Tibial artery (tissue), 4 donors: ENCODE data around the gene PKP1.

ENCODE experiments used
- DNase-seq, 2 donors: peaks; one replicate each; pipeline ENCODE4 v3.0.0-alpha.2; 2019
- H3K27ac ChIP-seq, 2 donors: fragments of 200-600 bp; sonication (generic) in 1 of 2; 1 replicate in 1 of 2; 2 replicates in 1 of 2; pipeline ENCODE4 v1.5.1; 2018 to 2019; ENCODE audit warnings: mild to moderate bottlenecking in 1 of 2
- H3K27me3 ChIP-seq, 2 donors: fragments of 200-600 bp; sonication (generic) in 1 of 2; one replicate each; pipeline versions ENCODE4 v1.5.1 to v1.6.0; 2016 to 2019
- H3K36me3 ChIP-seq, 3 donors: fragments of 200-600 bp; sonication (generic) in 2 of 3; one replicate each; pipeline ENCODE4 v1.5.1; 2016 to 2019; ENCODE audit warnings: mild to moderate bottlenecking in 2 of 3
- H3K4me1 ChIP-seq, 4 donors: fragments of 200-600 bp; sonication (generic) in 2 of 4; 1 replicate in 3 of 4; 2 replicates in 1 of 4; pipeline ENCODE4 v1.5.1; 2016 to 2019
- H3K4me3 ChIP-seq, 2 donors: fragments of 200-600 bp; sonication (generic) in 1 of 2; 1 replicate in 1 of 2; 2 replicates in 1 of 2; pipeline ENCODE4 v1.5.1; 2018 to 2019; ENCODE audit warnings: mild to moderate bottlenecking in 2 of 2
- H3K9me3 ChIP-seq, 3 donors: fragments of 200-600 bp; sonication (generic) in 1 of 3; one replicate each; pipeline ENCODE4 v1.5.1; 2016 to 2019
- intact Hi-C: fragments of 100-400 bp; cut with DNase I; formaldehyde crosslinking; loops from one replicate; pipeline ENCODE4 v1.15.0; 2023; ENCODE audit warnings: low total_unique reads
- TF ChIP-seq, protein P1 (sequence below), 2 experiments: fragments of 200-600 bp in 1 of 2; fragments of 450-650 bp in 1 of 2; IDR thresholded peaks; one replicate each; pipeline ENCODE4 v1.5.1; 2017 to 2019; ENCODE audit warnings: antibody characterized with exemption in 2 of 2, mild to moderate bottlenecking in 1 of 2, moderate library complexity in 1 of 2

PKP1 gene

DNA sequence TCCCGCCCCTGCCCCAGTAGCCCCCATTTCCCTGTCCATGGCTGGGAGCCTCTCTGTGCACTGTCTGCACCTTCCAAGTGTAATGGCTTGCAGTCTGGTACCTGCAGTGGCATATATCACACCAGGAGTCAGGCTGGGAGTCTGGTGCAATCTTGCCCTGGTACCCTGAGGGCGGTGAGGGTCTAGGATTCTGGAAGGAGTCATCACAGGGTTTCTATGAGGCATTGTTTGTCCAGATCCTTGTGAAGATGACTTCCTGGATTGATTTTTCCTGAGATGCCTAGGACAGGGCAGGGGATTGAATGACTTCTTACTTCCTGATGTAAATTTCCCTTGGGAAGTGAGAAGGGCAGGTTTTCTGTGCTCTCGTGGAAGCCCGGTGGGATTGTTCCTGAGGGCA lies 5.9 kb upstream of the PKP1 start:
- H3K27me3 ChIP-seq: peaks cover 0 to 23% of the 10 kb centered on the region in 2 donors
- no peak overlapping the region for H3K4me3 ChIP-seq
- no peaks in the 10 kb centered on the region for H3K36me3 ChIP-seq
- TF ChIP-seq, protein P1, sequence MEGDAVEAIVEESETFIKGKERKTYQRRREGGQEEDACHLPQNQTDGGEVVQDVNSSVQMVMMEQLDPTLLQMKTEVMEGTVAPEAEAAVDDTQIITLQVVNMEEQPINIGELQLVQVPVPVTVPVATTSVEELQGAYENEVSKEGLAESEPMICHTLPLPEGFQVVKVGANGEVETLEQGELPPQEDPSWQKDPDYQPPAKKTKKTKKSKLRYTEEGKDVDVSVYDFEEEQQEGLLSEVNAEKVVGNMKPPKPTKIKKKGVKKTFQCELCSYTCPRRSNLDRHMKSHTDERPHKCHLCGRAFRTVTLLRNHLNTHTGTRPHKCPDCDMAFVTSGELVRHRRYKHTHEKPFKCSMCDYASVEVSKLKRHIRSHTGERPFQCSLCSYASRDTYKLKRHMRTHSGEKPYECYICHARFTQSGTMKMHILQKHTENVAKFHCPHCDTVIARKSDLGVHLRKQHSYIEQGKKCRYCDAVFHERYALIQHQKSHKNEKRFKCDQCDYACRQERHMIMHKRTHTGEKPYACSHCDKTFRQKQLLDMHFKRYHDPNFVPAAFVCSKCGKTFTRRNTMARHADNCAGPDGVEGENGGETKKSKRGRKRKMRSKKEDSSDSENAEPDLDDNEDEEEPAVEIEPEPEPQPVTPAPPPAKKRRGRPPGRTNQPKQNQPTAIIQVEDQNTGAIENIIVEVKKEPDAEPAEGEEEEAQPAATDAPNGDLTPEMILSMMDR (IDR thresholded peaks at IDR 0.05): no peak
- no peak for DNase-seq
- H3K9me3 ChIP-seq: no peaks in the 10 kb centered on the region
- intact Hi-C loops: loop anchor here (10.0 kb wide), 1 partner anchor 583 kb away; no protein-coding TSS in a partner anchor
- peaks cover 0 to 8% (median 3%) of the 10 kb centered on the region in 4 donors for H3K4me1 ChIP-seq
- H3K27ac ChIP-seq: no peak overlapping the region

DNA sequence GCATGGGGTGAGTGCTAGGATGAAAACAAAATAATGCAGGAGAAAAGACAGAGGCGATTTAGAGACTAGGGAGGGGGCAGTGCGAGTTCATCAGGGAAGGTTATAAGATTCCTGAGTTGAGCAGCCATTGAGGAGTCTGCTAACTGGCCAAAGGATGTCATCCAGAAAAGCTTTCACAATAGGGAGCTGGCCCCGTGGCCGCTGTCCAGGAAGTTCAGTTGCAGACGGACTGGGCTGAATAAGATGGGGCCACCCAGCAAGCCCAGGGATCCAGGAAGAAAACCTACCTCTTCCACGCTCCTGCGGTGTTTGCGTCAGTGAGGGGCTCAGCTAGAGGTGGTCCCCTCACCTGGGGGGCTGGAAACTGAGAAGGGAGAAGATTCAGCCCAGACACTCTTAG lies 4.0 kb upstream of the PKP1 start:
- Histone ChIP-seq H3K9me3 (no peaks in the 10 kb centered on the region), H3K27me3 (peaks cover 0 to 41% of the 10 kb centered on the region in 2 donors), H3K36me3 (no peaks in the 10 kb centered on the region), H3K27ac (no peak overlapping the region), H3K4me3 (no peak overlapping the region), H3K4me1 (peaks cover 0 to 20% (median 14%) of the 10 kb centered on the region in 4 donors)
- TF ChIP-seq, protein P1 (IDR thresholded peaks at IDR 0.05): no peak
- intact Hi-C loops: loop anchor here (10.0 kb wide), 1 partner anchor 585 kb away; no protein-coding TSS in a partner anchor
- DNase-seq: peak in 1 of 2 donors; percentile 62

DNA sequence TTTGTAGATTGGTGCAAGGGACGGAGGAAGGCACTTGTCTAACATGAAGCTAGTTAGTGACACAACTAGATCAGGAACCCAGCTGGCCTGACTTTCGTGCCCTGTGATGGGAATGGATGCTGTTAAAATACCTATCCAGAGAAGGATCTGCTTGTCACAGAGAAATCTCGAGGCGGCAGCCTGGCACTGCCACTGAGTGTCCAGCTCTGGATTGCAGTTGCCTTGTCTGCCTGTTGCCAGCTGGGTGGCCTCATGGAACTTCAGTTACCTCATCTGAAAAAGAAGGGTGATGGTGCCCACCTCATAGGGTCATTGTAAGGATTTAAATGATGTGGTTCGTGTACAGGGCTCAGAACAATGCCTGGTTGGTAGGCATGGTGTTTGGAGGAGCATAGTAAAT lies 2.4 kb upstream of the PKP1 start:
- intact Hi-C loops: no loop called here
- no peak for DNase-seq
- H3K4me1 ChIP-seq: peaks cover 0 to 13% (median 11%) of the 10 kb centered on the region in 4 donors
- H3K27me3 ChIP-seq: peaks cover 0 to 47% of the 10 kb centered on the region in 2 donors
- H3K4me3 ChIP-seq: no peak overlapping the region
- H3K27ac ChIP-seq: no peak overlapping the region
- H3K36me3 ChIP-seq: no peaks in the 10 kb centered on the region
- TF ChIP-seq, protein P1 (IDR thresholded peaks at IDR 0.05): no peak
- no peaks in the 10 kb centered on the region for H3K9me3 ChIP-seq

DNA sequence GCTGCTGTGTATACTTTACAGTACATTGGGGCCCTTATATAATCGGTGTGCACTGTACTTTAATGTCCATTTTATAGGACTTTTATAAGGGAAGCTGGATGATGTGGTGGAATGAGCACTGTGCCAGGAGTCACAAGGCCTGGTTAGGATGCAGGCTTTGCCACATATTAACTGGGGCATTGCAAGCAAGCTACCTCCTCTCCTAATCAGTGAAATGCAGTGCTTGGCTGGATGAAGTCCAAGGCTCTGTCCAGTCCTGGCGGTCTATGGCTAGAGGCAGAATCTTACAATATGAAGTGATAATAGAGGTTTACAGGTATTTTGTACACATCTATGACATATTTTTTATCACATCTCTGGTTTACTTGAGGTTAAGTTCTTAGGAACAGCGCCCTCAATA lies 1.7 kb upstream of the PKP1 start:
- H3K4me3 ChIP-seq: no peak overlapping the region
- H3K27ac ChIP-seq: no peak overlapping the region
- DNase-seq: no peak
- H3K9me3 ChIP-seq: no peaks in the 10 kb centered on the region
- H3K4me1 ChIP-seq: peaks cover 0 to 13% (median 11%) of the 10 kb centered on the region in 4 donors
- TF ChIP-seq, protein P1 (IDR thresholded peaks at IDR 0.05): no peak
- H3K36me3 ChIP-seq: no peaks in the 10 kb centered on the region
- peaks cover 0 to 49% of the 10 kb centered on the region in 2 donors for H3K27me3 ChIP-seq
- intact Hi-C loops: no loop called here

DNA sequence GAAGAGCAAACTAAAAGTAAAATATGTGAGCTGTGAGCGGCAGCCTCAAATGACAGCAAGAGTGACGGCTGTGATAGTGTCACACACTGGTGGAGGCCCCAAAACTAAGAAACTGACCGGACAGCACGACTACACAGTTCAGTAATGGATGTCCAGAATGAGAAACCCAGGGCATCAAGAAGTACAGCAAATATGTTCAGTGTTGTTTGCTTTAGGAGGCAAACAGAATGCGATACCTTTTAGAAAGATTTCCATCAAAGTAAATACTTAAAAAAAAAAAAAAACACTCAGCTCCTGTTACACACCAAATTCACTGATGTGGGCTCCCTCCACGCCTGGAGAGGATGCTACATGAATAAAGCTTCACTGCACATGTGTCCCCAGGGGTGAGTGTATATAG lies 1.1 kb upstream of the PKP1 start:
- no peak overlapping the region for H3K4me3 ChIP-seq
- H3K27ac ChIP-seq: no peak overlapping the region
- DNase-seq: no peak
- H3K27me3 ChIP-seq: peaks cover 0 to 49% of the 10 kb centered on the region in 2 donors
- TF ChIP-seq, protein P1 (IDR thresholded peaks at IDR 0.05): no peak
- peaks cover 0 to 13% (median 11%) of the 10 kb centered on the region in 4 donors for H3K4me1 ChIP-seq
- no peaks in the 10 kb centered on the region for H3K9me3 ChIP-seq
- no peaks in the 10 kb centered on the region for H3K36me3 ChIP-seq
- intact Hi-C loops: no loop called here
